Measurements from ENCODE around the gene RPN2. TPM values are rescaled to one million over a fixed set of nuclear protein-coding genes. Genes with fewer than 3 reads are reported as not detected.

The RPN2 gene
- total and polyA plus RNA-seq, 2 of the 13 experiments (the other 11 are each of a cell fraction or from before 2014, with no cell fraction given): 587 to 1,818 TPM

- peak; percentile 89; the same call in 1 of the 2 replicates for TF ChIP-seq DMTF1 (CRISPR knock-in tag; IDR thresholded peaks at IDR 0.05)
- TF ChIP-seq E2F1 (CRISPR knock-in tag; IDR thresholded peaks at IDR 0.05): no peak
- TF ChIP-seq ZNF574 (CRISPR knock-in tag; IDR thresholded peaks at IDR 0.05): peak; percentile 39; the same call in 1 of the 2 replicates
- no peak for TF ChIP-seq SAFB2 (CRISPR knock-in tag; IDR thresholded peaks at IDR 0.05; ENCODE audit: borderline replicate concordance, low read depth)
- TF ChIP-seq KDM2A (CRISPR knock-in tag; IDR thresholded peaks at IDR 0.05; ENCODE audit: borderline replicate concordance, low read depth): no peak
- TF ChIP-seq CTCF (CRISPR knock-in tag; IDR thresholded peaks at IDR 0.05): peak; percentile 77
- no peak for TF ChIP-seq CC2D1A (CRISPR knock-in tag; IDR thresholded peaks at IDR 0.05)
- no peak for TF ChIP-seq ZNF850 (CRISPR knock-in tag; conservative IDR thresholded peaks at IDR 0.05)
- TF ChIP-seq SRSF9 (IDR thresholded peaks at IDR 0.05; ENCODE audit: borderline replicate concordance, insufficient read depth, low read depth, low read length, poor library complexity, severe bottlenecking): no peak
- TF ChIP-seq ATF7-NPFF (CRISPR knock-in tag; IDR thresholded peaks at IDR 0.05; ENCODE audit: low read depth): no peak
- TF ChIP-seq TP53 (CRISPR knock-in tag; conservative IDR thresholded peaks at IDR 0.05): no peak
- no peak for TF ChIP-seq NCOR1 (IDR thresholded peaks at IDR 0.05; ENCODE audit: borderline replicate concordance, low read length)
- TF ChIP-seq CCAR2 (optimal IDR thresholded peaks at IDR 0.05; ENCODE audit: low read depth, low read length): no peak
- no peak for TF ChIP-seq CREB3 (CRISPR knock-in tag; IDR thresholded peaks at IDR 0.05)
- TF ChIP-seq ZSCAN31 (CRISPR knock-in tag; IDR thresholded peaks at IDR 0.05; ENCODE audit: low read depth): no peak
- TF ChIP-seq MTA1 (CRISPR knock-in tag; IDR thresholded peaks at IDR 0.05; ENCODE audit: borderline replicate concordance): no peak
- TF ChIP-seq HNRNPK (IDR thresholded peaks at IDR 0.05; ENCODE audit: low read depth, low read length, poor library complexity, severe bottlenecking): no peak
- TF ChIP-seq SP5 (CRISPR knock-in tag; IDR thresholded peaks at IDR 0.05; ENCODE audit: borderline replicate concordance, low read depth): no peak
- TF ChIP-seq BHLHE40 (IDR thresholded peaks at IDR 0.05; ENCODE audit: low read length): peak; percentile 79
- no peak for TF ChIP-seq TARDBP (CRISPR knock-in tag; IDR thresholded peaks at IDR 0.05)
Measured at GRCh38 chr20:37276494-37277252, 97.5 kb downstream of the RPN2 start (continued).

Data from HepG2 (cell line).